B cell (primary cell): ENCODE measurements around the gene SLC16A6.

ENCODE experiments used
- EZH2 ChIP-seq: IDR thresholded peaks from 2 replicates; pipeline ENCODE4 v1.6.1; 2012; ENCODE audit warnings: borderline replicate concordance, low read depth, mild to moderate bottlenecking, moderate library complexity, low read length; ENCODE audit not compliant: insufficient read depth, poor library complexity, severe bottlenecking
- TF ChIP-seq, protein P1 (sequence below): fragments of 200-600 bp; IDR thresholded peaks from one replicate; pipeline ENCODE4 v1.8.0; 2022; ENCODE audit warnings: antibody characterized with exemption, mild to moderate bottlenecking

DNA sequence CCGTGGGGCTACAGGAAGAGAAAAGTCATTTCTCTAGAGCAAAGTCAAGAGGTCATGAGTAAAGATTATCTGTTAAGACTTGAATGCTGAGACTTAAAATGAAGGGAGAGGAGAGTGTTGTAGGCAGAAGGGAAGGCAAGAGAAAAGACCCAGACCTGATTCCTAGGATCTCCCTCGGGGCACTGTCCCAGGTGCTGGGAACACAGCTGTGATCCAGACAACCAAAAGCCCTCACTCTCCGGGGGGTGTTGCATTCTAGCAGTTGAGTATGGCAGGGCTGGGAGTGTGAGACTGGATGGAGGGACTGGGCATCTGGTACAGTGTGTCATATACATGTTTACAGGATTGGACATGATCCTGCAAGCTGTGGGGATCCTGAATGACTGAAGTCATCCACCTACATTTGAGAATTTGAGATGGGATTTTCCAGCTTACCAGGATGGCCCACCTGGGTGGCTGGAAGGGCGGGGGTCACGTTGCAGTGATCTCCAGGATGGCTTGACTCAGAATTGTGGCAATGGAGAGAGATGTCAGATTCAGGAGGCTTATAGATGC, 29.5 kb upstream of the SLC16A6 start:
- TF ChIP-seq, protein P1, sequence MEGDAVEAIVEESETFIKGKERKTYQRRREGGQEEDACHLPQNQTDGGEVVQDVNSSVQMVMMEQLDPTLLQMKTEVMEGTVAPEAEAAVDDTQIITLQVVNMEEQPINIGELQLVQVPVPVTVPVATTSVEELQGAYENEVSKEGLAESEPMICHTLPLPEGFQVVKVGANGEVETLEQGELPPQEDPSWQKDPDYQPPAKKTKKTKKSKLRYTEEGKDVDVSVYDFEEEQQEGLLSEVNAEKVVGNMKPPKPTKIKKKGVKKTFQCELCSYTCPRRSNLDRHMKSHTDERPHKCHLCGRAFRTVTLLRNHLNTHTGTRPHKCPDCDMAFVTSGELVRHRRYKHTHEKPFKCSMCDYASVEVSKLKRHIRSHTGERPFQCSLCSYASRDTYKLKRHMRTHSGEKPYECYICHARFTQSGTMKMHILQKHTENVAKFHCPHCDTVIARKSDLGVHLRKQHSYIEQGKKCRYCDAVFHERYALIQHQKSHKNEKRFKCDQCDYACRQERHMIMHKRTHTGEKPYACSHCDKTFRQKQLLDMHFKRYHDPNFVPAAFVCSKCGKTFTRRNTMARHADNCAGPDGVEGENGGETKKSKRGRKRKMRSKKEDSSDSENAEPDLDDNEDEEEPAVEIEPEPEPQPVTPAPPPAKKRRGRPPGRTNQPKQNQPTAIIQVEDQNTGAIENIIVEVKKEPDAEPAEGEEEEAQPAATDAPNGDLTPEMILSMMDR = no peak
- no peak for TF ChIP-seq EZH2
